HG03039 (cell line): ENCODE measurements around the gene CDH13.

ENCODE experiments used
- ATAC-seq: cut with Tn5 transposase; IDR thresholded peaks from one replicate; pipeline ENCODE4 v1.9.1; 2021; ENCODE audit warnings: mild to moderate bottlenecking, moderate library complexity; ENCODE audit not compliant: unreplicated experiment

The CDH13 gene

GRCh38 chr16:83023640-83024039 lies 396.9 kb downstream of the CDH13 start:
- ATAC-seq = no peak

- no peak for ATAC-seq
These were observed 401.2 kb downstream of the CDH13 start for GRCh38 chr16:83027973-83028372.

GRCh38 chr16:83029467-83029866 lies 402.7 kb downstream of the CDH13 start:
- no peak for ATAC-seq

- no peak for ATAC-seq
These were observed 404.8 kb downstream of the CDH13 start for GRCh38 chr16:83031524-83031923.

GRCh38 chr16:83037102-83037501 lies 410.3 kb downstream of the CDH13 start:
- no peak for ATAC-seq

GRCh38 chr16:83037884-83038283 lies 411.1 kb downstream of the CDH13 start:
- no peak for ATAC-seq

- no peak for ATAC-seq
These were observed 413.4 kb downstream of the CDH13 start for GRCh38 chr16:83040174-83040573.

GRCh38 chr16:83044589-83044988 lies 417.8 kb downstream of the CDH13 start:
- ATAC-seq = no peak

- no peak for ATAC-seq
These were observed 419.0 kb downstream of the CDH13 start for GRCh38 chr16:83045790-83046189.

- no peak for ATAC-seq
These were observed 419.9 kb downstream of the CDH13 start for GRCh38 chr16:83046664-83047063.

GRCh38 chr16:83051451-83051850 lies 424.7 kb downstream of the CDH13 start:
- no peak for ATAC-seq

- ATAC-seq = no peak
These were observed 427.5 kb downstream of the CDH13 start for GRCh38 chr16:83054283-83054682.

GRCh38 chr16:83058376-83058775 lies 431.6 kb downstream of the CDH13 start:
- no peak for ATAC-seq

- ATAC-seq = no peak
These were observed 432.5 kb downstream of the CDH13 start for GRCh38 chr16:83059237-83059636.

GRCh38 chr16:83066011-83066410 lies 439.2 kb downstream of the CDH13 start:
- no peak for ATAC-seq

- no peak for ATAC-seq
These were observed 440.1 kb downstream of the CDH13 start for GRCh38 chr16:83066881-83067280.

- no peak for ATAC-seq
These were observed 441.9 kb downstream of the CDH13 start for GRCh38 chr16:83068686-83069085.

- ATAC-seq = no peak
These were observed 443.8 kb downstream of the CDH13 start for GRCh38 chr16:83070416-83071209.

GRCh38 chr16:83075956-83076355 lies 449.2 kb downstream of the CDH13 start:
- ATAC-seq = no peak

- no peak for ATAC-seq
These were observed 456.6 kb downstream of the CDH13 start for GRCh38 chr16:83083361-83083760.

GRCh38 chr16:83085660-83086059 lies 458.9 kb downstream of the CDH13 start:
- ATAC-seq = no peak

- ATAC-seq = no peak
These were observed 469.3 kb downstream of the CDH13 start for GRCh38 chr16:83095941-83096692.
